Endothelial cell of umbilical vein (primary cell): ENCODE measurements around the gene DLGAP1. TPM values are rescaled to one million over a fixed set of nuclear protein-coding genes. Genes with fewer than 3 reads are reported as not detected.

Experiments
- BruUV-seq: library from RNA; stranded (reverse); fragments of 400-500 nt; replicated peaks from 2 replicates; lab custom pipeline; 2021; lab: Mats Ljungman, UMichigan
- CTCF ChIA-PET: fragments of 300-600, 350-600 bp; sonication (Branson Sonifier 250); formaldehyde crosslinking; loops from one replicate; lab custom pipeline; 2021; ENCODE audit warnings: antibody characterized with exemption, inconsistent platforms; lab: Charles Lee
- POLR2A ChIA-PET: fragments of 300-600, 350-600 bp; sonication (Branson Sonifier 250); formaldehyde crosslinking; loops from one replicate; lab custom pipeline; 2021; ENCODE audit warnings: antibody characterized with exemption, inconsistent platforms; lab: Charles Lee
- DNase-seq: peaks from one replicate; pipeline ENCODE4 v3.0.0-alpha.2; 2011; ENCODE audit warnings: low read depth, low spot score
- FAIRE-seq: peaks from 2 replicates; lab custom pipeline; 2011; peaks lifted over from hg19 to GRCh38; lab: Jason Lieb, UNC
- H2AFZ ChIP-seq: 2 replicates; pipeline ENCODE4 v1.6.0; 2012; ENCODE audit warnings: low read depth, low read length, control low read depth, inconsistent platforms
- H3K27ac ChIP-seq: 2 replicates; pipeline ENCODE4 v1.5.1; 2011; ENCODE audit warnings: low read depth, mild to moderate bottlenecking, control low read depth, low read length, moderate library complexity; ENCODE audit not compliant: insufficient read depth
- H3K27me3 ChIP-seq, 2 experiments: 2 replicates each; pipeline versions ENCODE4 v1.6.0 to v1.6.1; 2011; ENCODE audit warnings: low read length in 2 of 2, mixed read lengths in 1 of 2; ENCODE audit not compliant: control insufficient read depth in 2 of 2, insufficient read depth in 2 of 2
- H3K36me3 ChIP-seq, 2 experiments: 2 replicates in 1 of 2; 3 replicates in 1 of 2; pipeline ENCODE4 v1.5.1; 2011; ENCODE audit warnings: low read length in 2 of 2, mild to moderate bottlenecking in 1 of 2, moderate library complexity in 1 of 2; ENCODE audit not compliant: control insufficient read depth in 2 of 2, insufficient read depth in 2 of 2; ENCODE audit errors: extremely low read depth in 1 of 2
- H3K4me1 ChIP-seq: 3 replicates; pipeline ENCODE4 v1.5.1; 2011; ENCODE audit warnings: mild to moderate bottlenecking, low read length; ENCODE audit not compliant: control insufficient read depth, insufficient read depth; ENCODE audit errors: extremely low read depth
- H3K4me2 ChIP-seq: 2 replicates; pipeline ENCODE4 v1.6.1; 2011; ENCODE audit warnings: low read length, control low read depth, mixed read lengths; ENCODE audit not compliant: insufficient read depth
- H3K4me3 ChIP-seq, 3 experiments: fragments of 200-600 bp in 1 of 3; sonication (generic), shearing (Covaris generic) in 1 of 3; replicated peaks in 1 of 3; 2 replicates each; pipeline ENCODE4 v1.5.1; 2011 to 2016; ENCODE audit warnings: control low read depth in 3 of 3, low read length in 3 of 3, mild to moderate bottlenecking in 2 of 3, inconsistent platforms in 1 of 3, low read depth in 1 of 3, moderate library complexity in 1 of 3; ENCODE audit not compliant: insufficient read depth in 1 of 3
- H3K79me2 ChIP-seq: 2 replicates; pipeline ENCODE4 v1.6.0; 2012; ENCODE audit warnings: low read length, inconsistent platforms; ENCODE audit not compliant: control insufficient read depth, insufficient read depth
- H3K9ac ChIP-seq: replicated peaks from 2 replicates; pipeline ENCODE3; 2011; ENCODE audit warnings: low read length, control low read depth; ENCODE audit not compliant: insufficient read depth; ENCODE audit errors: extremely low read depth
- H3K9me1 ChIP-seq: replicated peaks from 3 replicates; pipeline ENCODE4 v1.6.0; 2011; ENCODE audit warnings: mild to moderate bottlenecking, low read length; ENCODE audit not compliant: control insufficient read depth, insufficient read depth; ENCODE audit errors: extremely low read depth
- H3K9me3 ChIP-seq: replicated peaks from 2 replicates; pipeline ENCODE4 v1.5.1; 2012; ENCODE audit warnings: low read length, inconsistent platforms; ENCODE audit not compliant: control insufficient read depth, insufficient read depth
- H4K20me1 ChIP-seq: replicated peaks from 2 replicates; pipeline ENCODE3; 2011; ENCODE audit warnings: mild to moderate bottlenecking, low read length; ENCODE audit not compliant: control insufficient read depth, insufficient read depth; ENCODE audit errors: extremely low read depth
- EZH2 ChIP-seq: IDR thresholded peaks from 2 replicates; pipeline ENCODE4 v1.6.1; 2012; ENCODE audit warnings: borderline replicate concordance, low read depth, mild to moderate bottlenecking, moderate library complexity, low read length, inconsistent platforms; ENCODE audit not compliant: severe bottlenecking
- FOS ChIP-seq: IDR thresholded peaks from 2 replicates; pipeline ENCODE4 v1.6.1; 2011; ENCODE audit warnings: mild to moderate bottlenecking, low read length, moderate library complexity, borderline replicate concordance; ENCODE audit not compliant: insufficient read depth
- GATA2 ChIP-seq: IDR thresholded peaks from 2 replicates; pipeline ENCODE4 v1.7.0; 2011; ENCODE audit warnings: low read depth, mild to moderate bottlenecking, moderate library complexity, mixed read lengths, low read length; ENCODE audit not compliant: insufficient read length, insufficient read depth
- JUN ChIP-seq: IDR thresholded peaks from 2 replicates; pipeline ENCODE4 v1.6.1; 2011; ENCODE audit warnings: borderline replicate concordance, low read depth; ENCODE audit not compliant: insufficient read length, insufficient read depth
- MYC ChIP-seq: IDR thresholded peaks from one replicate; pipeline ENCODE4 v1.6.1; 2011; ENCODE audit warnings: mild to moderate bottlenecking, low read depth, low read length
- POLR2A ChIP-seq: IDR thresholded peaks from 2 replicates; pipeline ENCODE4 v1.6.1; 2012; ENCODE audit warnings: low read depth, mild to moderate bottlenecking, control low read depth, low read length
- POLR2AphosphoS5 ChIP-seq: IDR thresholded peaks from 2 replicates; pipeline ENCODE4 v1.6.1; 2012; ENCODE audit warnings: low read depth, mild to moderate bottlenecking, control low read depth, low read length, moderate library complexity; ENCODE audit not compliant: insufficient read depth
- dilution Hi-C: fragments of 300-500 bp; cut with MboI; formaldehyde crosslinking; loops from one replicate; pipeline ENCODE4 v1.15.0; 2019; ENCODE audit warnings: low sequenced_read_pairs; ENCODE audit not compliant: extremely low pct_ligation_motif_present
- intact Hi-C: fragments of 100-400 bp; cut with micrococcal nuclease; formaldehyde crosslinking; loops from one replicate; pipeline ENCODE4 v1.10.0; 2022
- polyA plus RNA-seq, 4 experiments: library from polyadenylated mRNA; depleted of rRNA in 3 of 4; stranded (reverse) in 3 of 4; unstranded in 1 of 4; fragments of >200 nt; gene quantifications; 2 replicates each; pipeline versions ENCODE4 v1.2.1 to v1.2.3, GENCODE V29; 2011 to 2012; ENCODE audit warnings: missing spikeins in 1 of 4
- total RNA-seq: library from RNA; stranded (reverse); gene quantifications from 2 replicates; pipeline ENCODE4 v1.2.3, GENCODE V29; 2021
- TF ChIP-seq, protein P1 (sequence below): IDR thresholded peaks from 2 replicates; pipeline ENCODE4 v1.6.1; 2011; ENCODE audit not compliant: insufficient read depth, insufficient read length
- TF ChIP-seq, protein P2 (sequence below), 2 donors: IDR thresholded peaks; 1 replicate in 1 of 2; 2 replicates in 1 of 2; pipeline ENCODE4 v1.5.1; 2011; ENCODE audit warnings: low read length in 2 of 2, mild to moderate bottlenecking in 2 of 2, moderate library complexity in 2 of 2, control low read depth in 1 of 2, inconsistent platforms in 1 of 2, low read depth in 1 of 2; ENCODE audit not compliant: insufficient read depth in 1 of 2; ENCODE audit errors: extremely low read depth in 1 of 2

The DLGAP1 gene
- total and polyA plus RNA-seq, 2 donors (not counting 3 experiments of a cell fraction or from before 2014, with no cell fraction given), result 0.04 TPM; not detected in 1

GRCh38 chr18:3851159-3851558 lies 603.9 kb downstream of the DLGAP1 start:
- Histone ChIP-seq H3K27me3 (no peaks in the 10 kb centered on the region), H2AFZ (no peak overlapping the region), H3K4me1 (no peaks in the 10 kb centered on the region), H3K79me2 (no peaks in the 10 kb centered on the region), H3K27ac (no peak overlapping the region), H3K4me2 (no peak overlapping the region), H4K20me1 (no peaks in the 10 kb centered on the region), H3K9me1 (no peaks in the 10 kb centered on the region), H3K9ac (no peak overlapping the region), H3K9me3 (no peaks in the 10 kb centered on the region), H3K36me3 (no peaks in the 10 kb centered on the region), H3K4me3 (no peak overlapping the region)
- FAIRE-seq (no peak), DNase-seq (no peak)
- intact Hi-C loops, result no loop called here
- CTCF ChIA-PET, result interaction anchor here (1.4 kb wide), 2 partner anchors 12 to 45 kb away, joined by 3 to 6 read pairs; no protein-coding TSS in a partner anchor
- dilution Hi-C loops, result no loop called here
- POLR2A ChIA-PET, result no interaction called here
- BruUV-seq, result no TSS peak
- no peak for TF ChIP-seq GATA2
- TF ChIP-seq POLR2AphosphoS5, result no peak
- no peak for TF ChIP-seq MYC
- TF ChIP-seq POLR2A, result no peak
- TF ChIP-seq JUN, result no peak
- TF ChIP-seq EZH2, result no peak
- TF ChIP-seq FOS, result no peak
- TF ChIP-seq, protein P1, sequence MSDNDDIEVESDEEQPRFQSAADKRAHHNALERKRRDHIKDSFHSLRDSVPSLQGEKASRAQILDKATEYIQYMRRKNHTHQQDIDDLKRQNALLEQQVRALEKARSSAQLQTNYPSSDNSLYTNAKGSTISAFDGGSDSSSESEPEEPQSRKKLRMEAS, result no peak

GRCh38 chr18:3848316-3848715 lies 606.8 kb downstream of the DLGAP1 start:
- Histone ChIP-seq H3K27me3 (peaks cover 2% of the 10 kb centered on the region in 2 experiments), H2AFZ (no peak overlapping the region), H3K4me1 (no peaks in the 10 kb centered on the region), H3K36me3 (no peaks in the 10 kb centered on the region), H3K79me2 (no peaks in the 10 kb centered on the region), H3K4me3 (no peak overlapping the region), H3K9me3 (no peaks in the 10 kb centered on the region), H3K4me2 (no peak overlapping the region), H4K20me1 (no peaks in the 10 kb centered on the region), H3K27ac (no peak overlapping the region), H3K9ac (no peak overlapping the region), H3K9me1 (no peaks in the 10 kb centered on the region)
- CTCF ChIA-PET, result no interaction called here
- POLR2A ChIA-PET, result no interaction called here
- dilution Hi-C loops (no loop called here), intact Hi-C loops (no loop called here)
- FAIRE-seq, result no peak
- BruUV-seq, result no TSS peak
- no peak for DNase-seq
- TF ChIP-seq MYC, result no peak
- TF ChIP-seq, protein P2, sequence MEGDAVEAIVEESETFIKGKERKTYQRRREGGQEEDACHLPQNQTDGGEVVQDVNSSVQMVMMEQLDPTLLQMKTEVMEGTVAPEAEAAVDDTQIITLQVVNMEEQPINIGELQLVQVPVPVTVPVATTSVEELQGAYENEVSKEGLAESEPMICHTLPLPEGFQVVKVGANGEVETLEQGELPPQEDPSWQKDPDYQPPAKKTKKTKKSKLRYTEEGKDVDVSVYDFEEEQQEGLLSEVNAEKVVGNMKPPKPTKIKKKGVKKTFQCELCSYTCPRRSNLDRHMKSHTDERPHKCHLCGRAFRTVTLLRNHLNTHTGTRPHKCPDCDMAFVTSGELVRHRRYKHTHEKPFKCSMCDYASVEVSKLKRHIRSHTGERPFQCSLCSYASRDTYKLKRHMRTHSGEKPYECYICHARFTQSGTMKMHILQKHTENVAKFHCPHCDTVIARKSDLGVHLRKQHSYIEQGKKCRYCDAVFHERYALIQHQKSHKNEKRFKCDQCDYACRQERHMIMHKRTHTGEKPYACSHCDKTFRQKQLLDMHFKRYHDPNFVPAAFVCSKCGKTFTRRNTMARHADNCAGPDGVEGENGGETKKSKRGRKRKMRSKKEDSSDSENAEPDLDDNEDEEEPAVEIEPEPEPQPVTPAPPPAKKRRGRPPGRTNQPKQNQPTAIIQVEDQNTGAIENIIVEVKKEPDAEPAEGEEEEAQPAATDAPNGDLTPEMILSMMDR (IDR thresholded peaks at IDR 0.05; ENCODE audit: extremely low read depth in 1 of 2, insufficient read depth in 1 of 2, low read depth in 1 of 2, low read length in 2 of 2), result no peak
- no peak for TF ChIP-seq POLR2AphosphoS5
- no peak for TF ChIP-seq EZH2
- no peak for TF ChIP-seq FOS
- TF ChIP-seq POLR2A, result no peak
- TF ChIP-seq GATA2, result no peak
- TF ChIP-seq, protein P1, result no peak
